AG10803 (cell line): ENCODE results near the gene SLC22A15.
"Not testable (repeated sequence)": the region's sequence is repeated elsewhere in the genome, so short reads cannot be mapped to it uniquely, and the experiment has no call there.

ENCODE experiments used
- DNase-seq: peaks from one replicate; pipeline ENCODE4 v3.0.0; 2010; ENCODE audit warnings: low read depth
- H3K4me3 ChIP-seq: 2 replicates; pipeline ENCODE4 v1.5.1; 2011; ENCODE audit warnings: mild to moderate bottlenecking, low read length, control low read depth
- CTCF ChIP-seq: conservative IDR thresholded peaks from 2 replicates; pipeline ENCODE4 v1.5.1; 2011; ENCODE audit warnings: mild to moderate bottlenecking, low read length, control low read depth, inconsistent platforms

Gene SLC22A15

GRCh38 chr1:115980998-115981993, 5.0 kb downstream of the SLC22A15 start:
- peak; percentile 69 for DNase-seq
- TF ChIP-seq CTCF: peak; percentile 80
- no peak overlapping the region for H3K4me3 ChIP-seq

- H3K4me3 ChIP-seq: no peak overlapping the region
- no peak for DNase-seq
- TF ChIP-seq CTCF: no peak
These were observed 6.1 kb downstream of the SLC22A15 start for GRCh38 chr1:115982400-115982799.

GRCh38 chr1:115983584-115983983, 7.3 kb downstream of the SLC22A15 start:
- no peak overlapping the region for H3K4me3 ChIP-seq
- TF ChIP-seq CTCF: no peak
- no peak for DNase-seq

- no peak overlapping the region for H3K4me3 ChIP-seq
- DNase-seq: no peak
- no peak for TF ChIP-seq CTCF
These were observed 11.3 kb downstream of the SLC22A15 start for GRCh38 chr1:115987623-115988022.

DNA sequence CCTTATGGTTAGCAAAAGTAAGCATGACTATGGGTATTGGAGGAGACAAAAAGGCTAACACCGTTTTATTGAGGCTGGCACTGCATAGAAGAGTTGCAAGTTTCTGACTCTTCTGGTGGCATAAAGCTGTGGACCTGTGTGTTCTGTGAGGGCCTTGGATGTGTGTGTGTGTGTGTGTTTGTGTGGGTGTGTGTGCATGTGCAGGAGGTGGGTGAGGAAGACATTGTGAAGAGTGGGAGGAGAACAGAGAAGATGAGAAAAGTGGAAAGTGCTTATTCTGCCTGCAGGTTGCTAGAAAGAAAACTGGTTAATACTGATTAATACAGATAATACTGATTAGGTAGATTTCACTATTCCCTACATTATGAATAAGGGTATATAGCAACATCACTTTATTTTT, 12.6 kb downstream of the SLC22A15 start:
- TF ChIP-seq CTCF: no peak
- no peak for DNase-seq
- H3K4me3 ChIP-seq: no peak overlapping the region

- DNase-seq: no peak
- no peak for TF ChIP-seq CTCF
- H3K4me3 ChIP-seq: no peak overlapping the region
These were observed 13.4 kb downstream of the SLC22A15 start for GRCh38 chr1:115989699-115990098.

- no peak for DNase-seq
- no peak overlapping the region for H3K4me3 ChIP-seq
- TF ChIP-seq CTCF: no peak
These were observed 15.6 kb downstream of the SLC22A15 start for GRCh38 chr1:115991909-115992308.

DNA sequence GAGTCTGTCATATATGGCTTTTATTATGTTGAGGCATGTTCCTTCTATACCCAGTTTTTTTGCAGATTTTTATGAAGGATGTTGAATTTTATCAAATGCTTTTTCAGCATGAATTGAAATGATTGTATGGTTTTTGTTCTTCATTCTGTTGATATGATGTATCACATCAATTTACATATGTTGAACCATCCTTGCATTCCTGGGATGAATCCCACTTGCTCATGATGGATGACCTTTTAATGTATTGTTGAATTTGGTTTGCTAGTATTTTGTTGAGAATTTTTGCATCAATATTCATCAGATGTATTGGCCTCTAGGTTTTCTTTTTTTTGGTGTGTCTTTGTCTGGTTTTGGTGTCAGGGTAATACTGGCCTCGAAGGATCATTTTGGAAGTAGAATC, 21.6 kb downstream of the SLC22A15 start:
- not testable (repeated sequence) for DNase-seq

More for the DNA sequence above, 21.6 kb downstream of the SLC22A15 start:
- not testable (repeated sequence) for H3K4me3 ChIP-seq
